Fibroblast of the conjunctiva (primary cell): ENCODE results near the gene C3.
A peak's percentile ranks its signal among the peaks of the same experiment; 100 is the strongest.
"Not testable (repeated sequence)": the region's sequence is repeated elsewhere in the genome, so short reads cannot be mapped to it uniquely, and the experiment has no call there.

Source experiments
- DNase-seq: peaks from one replicate; pipeline ENCODE4 v3.0.0-alpha.2; 2010; ENCODE audit warnings: low read depth

The C3 gene

GRCh38 chr19:6720369-6721137 is at the start of gene C3:
TSS of gene C3 (minus strand) at chr19:6720650. CDS start at chr19:6720589, 61 bp downstream.
- DNase-seq = peak; percentile 75

GRCh38 chr19:6769006-6769619 is 48.7 kb upstream of the C3 start:
- no peak for DNase-seq

- no peak for DNase-seq
Observed at GRCh38 chr19:6768236-6768785, 47.9 kb upstream of the C3 start.

- no peak for DNase-seq
Observed at GRCh38 chr19:6767357-6768235, 47.1 kb upstream of the C3 start, which contains the start of gene SH2D3A. TSS of gene SH2D3A (minus strand) at chr19:6767435. CDS start at chr19:6763748, 3,687 bp downstream.

- no peak for DNase-seq
Observed at GRCh38 chr19:6767081-6767356, 46.6 kb upstream of the C3 start.

GRCh38 chr19:6766357-6767080 is 46.1 kb upstream of the C3 start:
- no peak for DNase-seq

- no peak for DNase-seq
Observed at GRCh38 chr19:6765738-6766356, 45.4 kb upstream of the C3 start.

GRCh38 chr19:6762253-6762797 is 41.9 kb upstream of the C3 start:
- not testable (repeated sequence) for DNase-seq

GRCh38 chr19:6761053-6761676 is 40.7 kb upstream of the C3 start:
- DNase-seq = no peak

GRCh38 chr19:6760606-6761005 is 40.2 kb upstream of the C3 start:
- no peak for DNase-seq

- DNase-seq = no peak
Observed at GRCh38 chr19:6754653-6755463, 34.4 kb upstream of the C3 start.

- no peak for DNase-seq
Observed at GRCh38 chr19:6754136-6754535, 33.7 kb upstream of the C3 start.

GRCh38 chr19:6753178-6754031 is 33.0 kb upstream of the C3 start:
- DNase-seq = peak; percentile 55

GRCh38 chr19:6752256-6753177 is 32.1 kb upstream of the C3 start:
- no peak for DNase-seq

GRCh38 chr19:6751189-6751588 is 30.7 kb upstream of the C3 start:
- no peak for DNase-seq

- no peak for DNase-seq
Observed at GRCh38 chr19:6750062-6750461, 29.6 kb upstream of the C3 start.

GRCh38 chr19:6748543-6748942 is 28.1 kb upstream of the C3 start:
- DNase-seq = not testable (repeated sequence)

- DNase-seq = no peak
Observed at GRCh38 chr19:6745965-6746364, 25.5 kb upstream of the C3 start.
